Neutrophil (primary cell): ENCODE data around the gene HOXA9.

Experiments
- H3K27ac ChIP-seq: fragments of 200-600 bp; sonication (generic); 2 replicates; pipeline ENCODE4 v1.5.1; 2016; ENCODE audit warnings: mild to moderate bottlenecking, moderate library complexity
- H3K27me3 ChIP-seq: fragments of 200-600 bp; sonication (generic); 2 replicates; pipeline ENCODE4 v1.6.0; 2016; ENCODE audit warnings: mild to moderate bottlenecking
- H3K36me3 ChIP-seq: fragments of 200-600 bp; sonication (generic); 2 replicates; pipeline ENCODE4 v1.5.1; 2017
- H3K4me1 ChIP-seq, 2 experiments: fragments of 200-600 bp in 1 of 2; sonication (generic) in 1 of 2; 1 replicate in 1 of 2; 2 replicates in 1 of 2; pipeline versions ENCODE4 v1.5.1 to v1.6.1; 2013 to 2016; ENCODE audit warnings: low read depth in 1 of 2, low read length in 1 of 2, mild to moderate bottlenecking in 1 of 2, moderate library complexity in 1 of 2; ENCODE audit not compliant: control insufficient read depth in 1 of 2, insufficient read depth in 1 of 2
- H3K4me3 ChIP-seq, 2 experiments: fragments of 200-600 bp in 1 of 2; sonication (generic) in 1 of 2; 1 replicate in 1 of 2; 2 replicates in 1 of 2; pipeline ENCODE4 v1.5.1; 2013 to 2016; ENCODE audit warnings: low read depth in 1 of 2, low read length in 1 of 2, mild to moderate bottlenecking in 1 of 2, moderate library complexity in 1 of 2
- H3K9me3 ChIP-seq: fragments of 200-600 bp; sonication (generic); 2 replicates; pipeline ENCODE4 v1.5.1; 2016
- CTCF ChIP-seq: fragments of 200-600 bp; sonication (generic); IDR thresholded peaks from 2 replicates; pipeline ENCODE4 v1.5.1; 2016; ENCODE audit warnings: antibody characterized with exemption

HOXA9 gene

GRCh38 chr7:27146491-27147198 is 18.7 kb downstream of the HOXA9 start:
- Histone ChIP-seq H3K9me3 (no peaks in the 10 kb centered on the region), H3K27ac (no peak overlapping the region), H3K27me3 (peaks cover 94% of the 10 kb centered on the region), H3K36me3 (no peaks in the 10 kb centered on the region), H3K4me1 (peaks cover 24 to 28% of the 10 kb centered on the region in 2 experiments), H3K4me3 (no peak overlapping the region)
- TF ChIP-seq CTCF = no peak

GRCh38 chr7:27145914-27146412 is 19.4 kb downstream of the HOXA9 start:
- Histone ChIP-seq H3K4me1 (peaks cover 17 to 21% of the 10 kb centered on the region in 2 experiments), H3K9me3 (no peaks in the 10 kb centered on the region), H3K4me3 (no peak overlapping the region), H3K36me3 (no peaks in the 10 kb centered on the region), H3K27ac (no peak overlapping the region), H3K27me3 (peaks cover 89% of the 10 kb centered on the region)
- TF ChIP-seq CTCF = no peak

GRCh38 chr7:27145165-27145913 is 20.0 kb downstream of the HOXA9 start:
- no peak overlapping the region for H3K27ac ChIP-seq
- H3K4me3 ChIP-seq = no peak overlapping the region
- H3K27me3 ChIP-seq = peaks cover 82% of the 10 kb centered on the region
- TF ChIP-seq CTCF = no peak
- H3K36me3 ChIP-seq = no peaks in the 10 kb centered on the region
- no peaks in the 10 kb centered on the region for H3K9me3 ChIP-seq
- H3K4me1 ChIP-seq = peaks cover 10 to 15% of the 10 kb centered on the region in 2 experiments

GRCh38 chr7:27144781-27145164 is 20.6 kb downstream of the HOXA9 start:
- Histone ChIP-seq H3K27me3 (peaks cover 78% of the 10 kb centered on the region), H3K4me3 (no peak overlapping the region), H3K36me3 (no peaks in the 10 kb centered on the region), H3K27ac (no peak overlapping the region), H3K9me3 (no peaks in the 10 kb centered on the region), H3K4me1 (peaks cover 9 to 12% of the 10 kb centered on the region in 2 experiments)
- no peak for TF ChIP-seq CTCF

GRCh38 chr7:27143950-27144780 is 21.2 kb downstream of the HOXA9 start:
- no peaks in the 10 kb centered on the region for H3K36me3 ChIP-seq
- peaks cover 78% of the 10 kb centered on the region for H3K27me3 ChIP-seq
- peaks cover 9 to 12% of the 10 kb centered on the region in 2 experiments for H3K4me1 ChIP-seq
- no peak overlapping the region for H3K27ac ChIP-seq
- H3K4me3 ChIP-seq = no peak overlapping the region
- no peak for TF ChIP-seq CTCF
- H3K9me3 ChIP-seq = no peaks in the 10 kb centered on the region
